GM12865 (cell line): ENCODE data around the gene DET1.
A peak's percentile ranks its signal among the peaks of the same experiment; 100 is the strongest.

Experiments
- DNase-seq: peaks from one replicate; pipeline ENCODE4 v3.0.0; 2010; ENCODE audit warnings: low read depth
- H3K4me3 ChIP-seq: 2 replicates; pipeline ENCODE4 v1.5.1; 2011; ENCODE audit warnings: mild to moderate bottlenecking, low read depth, low read length, control low read depth
- CTCF ChIP-seq: IDR thresholded peaks from 2 replicates; pipeline ENCODE4 v1.5.1; 2011; ENCODE audit warnings: low read length, control low read depth, low read depth, inconsistent platforms; ENCODE audit not compliant: insufficient read depth; ENCODE audit errors: missing control alignments

The DET1 gene

GRCh38 chr15:88546248-88547129, at the start of gene DET1:
Gene DET1, minus strand, starts transcription at chr15:88546681. Its CDS starts 14,976 bp downstream, at chr15:88531705.
- peak; percentile 84 for TF ChIP-seq CTCF
- H3K4me3 ChIP-seq, result peak within 1 kb of the TSS; percentile 91
- peak; percentile 99 for DNase-seq

GRCh38 chr15:88591384-88591783, 44.9 kb upstream of the DET1 start:
- no peak for DNase-seq
- no peak for TF ChIP-seq CTCF
- no peak overlapping the region for H3K4me3 ChIP-seq

- no peak overlapping the region for H3K4me3 ChIP-seq
- no peak for TF ChIP-seq CTCF
- DNase-seq, result no peak
These were observed 44.3 kb upstream of the DET1 start for GRCh38 chr15:88590759-88591158.

GRCh38 chr15:88586401-88587162, 40.1 kb upstream of the DET1 start:
- no peak for DNase-seq
- TF ChIP-seq CTCF, result no peak
- H3K4me3 ChIP-seq, result no peak overlapping the region

- TF ChIP-seq CTCF, result no peak
These were observed 34.1 kb upstream of the DET1 start for GRCh38 chr15:88580532-88580931.

GRCh38 chr15:88579322-88579721, 32.8 kb upstream of the DET1 start:
- DNase-seq, result no peak
- no peak for TF ChIP-seq CTCF
- H3K4me3 ChIP-seq, result no peak overlapping the region

More at GRCh38 chr15:88580532-88580931, 34.1 kb upstream of the DET1 start:
- H3K4me3 ChIP-seq, result no peak overlapping the region
- DNase-seq, result no peak
